ENCODE data around the gene FCRL6. TPM values are rescaled to one million over a fixed set of nuclear protein-coding genes. Genes with fewer than 3 reads are reported as not detected.

The FCRL6 gene
- total RNA-seq, 3 donors from 2014 or later = 0.38 to 0.82 (median 0.41) TPM

DNA sequence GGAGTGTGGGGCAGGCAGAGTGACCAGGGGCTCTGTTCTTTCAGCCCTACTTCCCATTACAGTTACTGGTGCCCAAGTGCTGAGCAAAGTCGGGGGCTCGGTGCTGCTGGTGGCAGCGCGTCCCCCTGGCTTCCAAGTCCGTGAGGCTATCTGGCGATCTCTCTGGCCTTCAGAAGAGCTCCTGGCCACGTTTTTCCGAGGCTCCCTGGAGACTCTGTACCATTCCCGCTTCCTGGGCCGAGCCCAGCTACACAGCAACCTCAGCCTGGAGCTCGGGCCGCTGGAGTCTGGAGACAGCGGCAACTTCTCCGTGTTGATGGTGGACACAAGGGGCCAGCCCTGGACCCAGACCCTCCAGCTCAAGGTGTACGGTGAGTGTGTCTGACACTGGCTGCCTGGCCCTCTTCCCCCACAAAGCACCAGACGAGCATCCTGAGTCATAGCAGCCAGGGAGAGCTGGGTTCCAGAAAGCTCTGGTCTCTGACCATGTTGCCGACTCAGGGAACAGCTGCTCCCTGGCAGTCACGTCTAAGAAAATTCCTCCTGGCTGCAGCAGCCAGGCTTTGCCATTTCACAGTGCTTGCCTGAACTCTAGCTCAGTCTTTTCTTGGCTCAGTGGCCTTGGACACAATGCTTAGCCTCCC is 27.8 kb downstream of the FCRL6 start:
- ATAC-seq (no peak), DNase-seq (no peak)
- TF ChIP-seq, protein P1, sequence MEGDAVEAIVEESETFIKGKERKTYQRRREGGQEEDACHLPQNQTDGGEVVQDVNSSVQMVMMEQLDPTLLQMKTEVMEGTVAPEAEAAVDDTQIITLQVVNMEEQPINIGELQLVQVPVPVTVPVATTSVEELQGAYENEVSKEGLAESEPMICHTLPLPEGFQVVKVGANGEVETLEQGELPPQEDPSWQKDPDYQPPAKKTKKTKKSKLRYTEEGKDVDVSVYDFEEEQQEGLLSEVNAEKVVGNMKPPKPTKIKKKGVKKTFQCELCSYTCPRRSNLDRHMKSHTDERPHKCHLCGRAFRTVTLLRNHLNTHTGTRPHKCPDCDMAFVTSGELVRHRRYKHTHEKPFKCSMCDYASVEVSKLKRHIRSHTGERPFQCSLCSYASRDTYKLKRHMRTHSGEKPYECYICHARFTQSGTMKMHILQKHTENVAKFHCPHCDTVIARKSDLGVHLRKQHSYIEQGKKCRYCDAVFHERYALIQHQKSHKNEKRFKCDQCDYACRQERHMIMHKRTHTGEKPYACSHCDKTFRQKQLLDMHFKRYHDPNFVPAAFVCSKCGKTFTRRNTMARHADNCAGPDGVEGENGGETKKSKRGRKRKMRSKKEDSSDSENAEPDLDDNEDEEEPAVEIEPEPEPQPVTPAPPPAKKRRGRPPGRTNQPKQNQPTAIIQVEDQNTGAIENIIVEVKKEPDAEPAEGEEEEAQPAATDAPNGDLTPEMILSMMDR (IDR thresholded peaks at IDR 0.05) = no peak
- Histone ChIP-seq H3K4me1 (ENCODE audit: low read depth) (no peaks in the 10 kb centered on the region), H3K36me3 (ENCODE audit: low read depth) (no peaks in the 10 kb centered on the region), H3K9me3 (no peaks in the 10 kb centered on the region), H3K4me3 (no peak overlapping the region)
- intact Hi-C loops (cut with DNase I, micrococcal nuclease) = no loop called here

DNA sequence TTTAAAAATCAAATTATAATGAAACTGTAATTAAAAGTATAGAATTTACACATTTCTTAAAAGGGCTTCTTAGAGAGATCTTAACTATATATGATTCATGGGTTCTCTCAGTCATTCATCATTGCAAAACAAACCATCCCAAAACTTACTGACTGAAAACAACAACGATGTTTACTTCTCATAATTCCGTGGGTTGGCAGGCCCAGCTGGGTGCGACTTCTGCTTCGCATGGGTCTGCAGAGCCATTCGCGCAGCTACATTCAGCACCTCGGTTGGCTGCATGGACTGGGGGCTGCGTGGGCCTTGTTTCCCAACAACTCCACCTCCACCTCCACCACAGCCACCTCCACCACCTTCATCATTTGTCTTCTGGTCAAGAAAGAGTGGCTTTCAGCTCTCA is 28.6 kb downstream of the FCRL6 start:
- intact Hi-C loops (cut with DNase I, micrococcal nuclease) = no loop called here

DNA sequence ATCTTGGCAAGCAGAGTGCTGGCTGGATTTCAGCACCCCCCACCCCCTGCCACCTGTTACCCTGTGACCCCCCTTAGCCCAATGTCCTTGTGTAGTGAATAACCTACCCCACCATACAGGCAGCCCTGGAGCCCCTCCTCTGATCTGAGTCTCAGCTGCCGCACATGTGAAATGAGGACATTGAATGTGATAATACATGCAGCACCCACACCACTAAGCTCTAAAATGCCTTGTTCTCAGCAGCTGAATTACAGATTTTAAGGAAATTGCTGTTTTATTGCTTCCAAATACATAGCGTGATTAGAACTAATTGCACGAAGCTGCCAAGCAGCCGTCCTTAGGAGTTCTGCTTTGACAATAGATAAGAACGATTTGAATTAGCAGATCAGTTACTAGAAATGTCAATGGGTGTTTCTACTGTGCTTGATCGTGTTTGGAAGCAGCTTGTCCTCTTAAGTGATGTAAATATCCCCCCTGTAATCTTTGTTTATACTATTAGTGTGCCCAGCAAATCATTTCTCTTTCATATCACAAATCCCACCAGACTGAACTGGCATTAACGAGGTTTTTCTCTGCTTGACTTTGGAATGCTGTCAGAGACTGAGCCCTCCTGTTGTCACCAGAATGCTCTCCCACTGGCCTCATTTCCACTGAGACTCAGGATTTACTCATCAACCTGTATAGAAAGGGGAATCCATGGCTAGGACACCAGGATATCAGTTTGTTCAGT is 29.4 kb downstream of the FCRL6 start:
- Histone ChIP-seq H3K4me3 (no peak overlapping the region), H3K4me1 (ENCODE audit: low read depth) (no peaks in the 10 kb centered on the region), H3K36me3 (ENCODE audit: low read depth) (no peaks in the 10 kb centered on the region), H3K9me3 (no peaks in the 10 kb centered on the region)
- no peak for DNase-seq
- TF ChIP-seq, protein P1 (IDR thresholded peaks at IDR 0.05) = no peak
- no peak for ATAC-seq
- intact Hi-C loops (cut with DNase I, micrococcal nuclease) = no loop called here

More for the DNA sequence above, 28.6 kb downstream of the FCRL6 start:
- H3K9me3 ChIP-seq = no peaks in the 10 kb centered on the region
- TF ChIP-seq, protein P1 (IDR thresholded peaks at IDR 0.05) = no peak
- H3K36me3 ChIP-seq (ENCODE audit: low read depth) = no peaks in the 10 kb centered on the region
- no peaks in the 10 kb centered on the region for H3K4me1 ChIP-seq (ENCODE audit: low read depth)
- DNase-seq (no peak), ATAC-seq (no peak)
- no peak overlapping the region for H3K4me3 ChIP-seq

DNA sequence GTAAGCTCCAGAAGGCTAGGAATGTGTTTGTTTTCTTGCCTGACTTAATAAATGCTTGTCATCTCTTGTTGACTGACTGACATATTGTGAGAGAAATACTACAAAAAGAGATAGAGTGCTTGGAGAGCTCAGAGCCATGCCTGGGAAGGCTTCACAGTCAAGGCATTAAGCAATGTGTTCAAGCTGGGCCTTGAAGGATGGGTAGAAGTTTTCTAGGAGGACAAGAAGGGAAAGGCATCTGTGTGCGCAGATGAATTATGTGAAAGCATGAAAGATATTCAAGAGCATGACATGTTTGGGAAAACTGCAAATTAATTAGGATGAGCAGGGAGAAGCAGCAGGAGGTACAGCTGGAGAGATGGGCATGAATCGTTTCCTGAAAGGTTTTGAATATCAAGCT is 30.1 kb downstream of the FCRL6 start:
- H3K36me3 ChIP-seq (ENCODE audit: low read depth) = no peaks in the 10 kb centered on the region
- DNase-seq (no peak), ATAC-seq (no peak)
- intact Hi-C loops (cut with DNase I, micrococcal nuclease) = no loop called here
- H3K9me3 ChIP-seq = no peaks in the 10 kb centered on the region
- H3K4me1 ChIP-seq (ENCODE audit: low read depth) = no peaks in the 10 kb centered on the region
- TF ChIP-seq, protein P1 (IDR thresholded peaks at IDR 0.05) = no peak
- no peak overlapping the region for H3K4me3 ChIP-seq

DNA sequence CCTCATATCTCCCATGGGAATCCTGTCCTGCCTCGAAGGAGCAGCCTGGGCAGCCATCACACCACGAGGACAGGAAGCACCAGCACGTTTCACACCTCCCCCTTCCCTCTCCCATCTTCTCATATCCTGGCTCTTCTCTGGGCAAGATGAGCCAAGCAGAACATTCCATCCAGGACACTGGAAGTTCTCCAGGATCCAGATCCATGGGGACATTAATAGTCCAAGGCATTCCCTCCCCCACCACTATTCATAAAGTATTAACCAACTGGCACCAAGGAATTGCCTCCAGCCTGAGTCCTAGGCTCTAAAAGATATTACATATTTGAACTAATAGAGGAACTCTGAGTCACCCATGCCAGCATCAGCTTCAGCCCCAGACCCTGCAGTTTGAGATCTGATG is 33.2 kb downstream of the FCRL6 start:
- no peak for ATAC-seq
- no peak for DNase-seq
- H3K4me3 ChIP-seq = no peak overlapping the region
- H3K36me3 ChIP-seq (ENCODE audit: low read depth) = no peaks in the 10 kb centered on the region
- TF ChIP-seq, protein P1 (IDR thresholded peaks at IDR 0.05) = no peak
- no peaks in the 10 kb centered on the region for H3K4me1 ChIP-seq (ENCODE audit: low read depth)
- intact Hi-C loops (cut with DNase I, micrococcal nuclease) = no loop called here
- no peaks in the 10 kb centered on the region for H3K9me3 ChIP-seq

Data from mucosa of descending colon (tissue), 3 donors.